Omental fat pad (tissue), 4 donors: ENCODE results near the gene HCAR1. TPM values are rescaled to one million over a fixed set of nuclear protein-coding genes. Genes with fewer than 3 reads are reported as not detected.
"Not testable (repeated sequence)": the region's sequence is repeated elsewhere in the genome, so short reads cannot be mapped to it uniquely, and the experiment has no call there.

Source experiments
- ATAC-seq: fragments of 150-250 bp; one replicate; pipeline ENCODE4 v1.9.1; 2016; ENCODE audit warnings: mild to moderate bottlenecking, moderate library complexity; ENCODE audit not compliant: low FRiP score
- DNase-seq: peaks from one replicate; pipeline ENCODE4 v3.0.0-alpha.2; 2019; ENCODE audit warnings: low spot score
- total RNA-seq, 4 donors: library from RNA; depleted of rRNA; stranded (reverse); fragments of >200 nt; gene quantifications; one replicate each; pipeline ENCODE4 v1.1.0, GENCODE V29; 2016
- TF ChIP-seq, protein P1 (sequence below), 3 donors: fragments of 450-650 bp; IDR thresholded peaks; one replicate each; pipeline ENCODE4 v1.5.1; 2016 to 2017; ENCODE audit warnings: antibody characterized with exemption in 3 of 3, mild to moderate bottlenecking in 3 of 3, moderate library complexity in 2 of 3

The HCAR1 gene
- total RNA-seq, 4 donors from 2014 or later: 4.2 to 17.3 (median 9.9) TPM

DNA sequence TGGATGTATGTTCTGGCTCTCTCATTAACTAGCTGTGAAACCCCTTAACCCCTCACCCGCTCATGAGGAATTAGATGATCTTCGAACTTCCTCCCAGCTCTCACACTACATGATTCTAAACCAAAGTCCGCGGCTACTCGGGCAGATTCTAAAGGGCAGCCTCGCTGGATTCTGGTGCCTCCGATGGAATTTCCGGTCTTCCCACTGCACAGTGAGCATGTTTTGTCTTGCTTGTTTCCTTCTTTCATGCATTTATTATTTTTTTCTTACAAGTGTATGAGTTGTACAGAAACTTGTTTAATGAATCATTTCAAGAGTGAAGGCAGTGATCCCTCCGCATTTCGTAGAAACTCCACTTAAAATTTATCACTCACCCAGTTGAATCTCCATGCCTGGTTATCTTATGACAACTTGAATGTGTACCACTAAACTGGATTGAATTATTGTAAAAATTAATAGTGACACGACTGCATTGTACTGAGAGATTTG is 9.5 kb downstream of the HCAR1 start:
- no peak for ATAC-seq
- TF ChIP-seq, protein P1, sequence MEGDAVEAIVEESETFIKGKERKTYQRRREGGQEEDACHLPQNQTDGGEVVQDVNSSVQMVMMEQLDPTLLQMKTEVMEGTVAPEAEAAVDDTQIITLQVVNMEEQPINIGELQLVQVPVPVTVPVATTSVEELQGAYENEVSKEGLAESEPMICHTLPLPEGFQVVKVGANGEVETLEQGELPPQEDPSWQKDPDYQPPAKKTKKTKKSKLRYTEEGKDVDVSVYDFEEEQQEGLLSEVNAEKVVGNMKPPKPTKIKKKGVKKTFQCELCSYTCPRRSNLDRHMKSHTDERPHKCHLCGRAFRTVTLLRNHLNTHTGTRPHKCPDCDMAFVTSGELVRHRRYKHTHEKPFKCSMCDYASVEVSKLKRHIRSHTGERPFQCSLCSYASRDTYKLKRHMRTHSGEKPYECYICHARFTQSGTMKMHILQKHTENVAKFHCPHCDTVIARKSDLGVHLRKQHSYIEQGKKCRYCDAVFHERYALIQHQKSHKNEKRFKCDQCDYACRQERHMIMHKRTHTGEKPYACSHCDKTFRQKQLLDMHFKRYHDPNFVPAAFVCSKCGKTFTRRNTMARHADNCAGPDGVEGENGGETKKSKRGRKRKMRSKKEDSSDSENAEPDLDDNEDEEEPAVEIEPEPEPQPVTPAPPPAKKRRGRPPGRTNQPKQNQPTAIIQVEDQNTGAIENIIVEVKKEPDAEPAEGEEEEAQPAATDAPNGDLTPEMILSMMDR (IDR thresholded peaks at IDR 0.05): no peak
- DNase-seq: no peak

DNA sequence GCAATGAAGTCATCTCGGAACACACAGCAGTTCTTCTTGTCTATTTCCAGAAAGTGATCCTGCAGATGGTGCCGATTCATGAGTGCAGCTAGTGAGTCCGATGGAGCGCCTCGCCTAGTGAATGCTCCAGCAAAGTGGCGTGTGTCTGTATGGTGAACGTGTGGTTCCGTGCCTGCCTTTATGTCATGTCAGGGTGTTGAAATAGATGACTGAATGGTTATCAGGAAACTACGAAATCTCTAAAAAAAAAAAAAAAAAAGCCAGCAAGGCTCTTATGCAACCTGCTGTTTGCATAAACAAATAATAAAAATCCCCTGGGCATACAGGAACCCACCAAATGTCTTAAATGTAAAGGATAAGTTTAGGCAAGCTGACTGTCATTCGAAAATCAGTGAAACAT is 14.0 kb downstream of the HCAR1 start, which contains the start of gene HCAR3:
HCAR3 (minus strand) TSS at position 154 of the 400 bp plus-strand sequence; CDS start at position 80, 74 bp downstream.
- ATAC-seq, DNase-seq: not testable (repeated sequence)

DNA sequence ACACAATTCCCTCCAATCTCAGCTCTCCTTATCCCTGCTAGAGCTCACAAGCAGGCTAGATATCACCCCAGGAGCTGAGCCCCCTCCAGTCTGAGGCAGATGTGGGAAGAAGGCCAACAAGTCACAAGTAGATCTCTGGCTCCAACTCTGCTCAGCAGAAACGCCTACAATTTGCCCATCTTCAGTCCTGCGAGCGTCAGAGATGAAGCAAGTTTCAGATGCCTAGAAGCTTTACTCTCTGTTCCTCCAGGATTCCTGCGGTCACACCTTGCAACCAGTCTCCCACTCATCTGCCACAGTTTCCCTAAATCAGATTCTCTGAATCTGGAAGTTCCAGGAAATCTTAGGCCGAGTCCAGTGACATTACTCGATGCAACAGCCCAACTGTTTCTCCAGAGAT is 15.4 kb downstream of the HCAR1 start:
- ATAC-seq: not testable (repeated sequence)

DNA sequence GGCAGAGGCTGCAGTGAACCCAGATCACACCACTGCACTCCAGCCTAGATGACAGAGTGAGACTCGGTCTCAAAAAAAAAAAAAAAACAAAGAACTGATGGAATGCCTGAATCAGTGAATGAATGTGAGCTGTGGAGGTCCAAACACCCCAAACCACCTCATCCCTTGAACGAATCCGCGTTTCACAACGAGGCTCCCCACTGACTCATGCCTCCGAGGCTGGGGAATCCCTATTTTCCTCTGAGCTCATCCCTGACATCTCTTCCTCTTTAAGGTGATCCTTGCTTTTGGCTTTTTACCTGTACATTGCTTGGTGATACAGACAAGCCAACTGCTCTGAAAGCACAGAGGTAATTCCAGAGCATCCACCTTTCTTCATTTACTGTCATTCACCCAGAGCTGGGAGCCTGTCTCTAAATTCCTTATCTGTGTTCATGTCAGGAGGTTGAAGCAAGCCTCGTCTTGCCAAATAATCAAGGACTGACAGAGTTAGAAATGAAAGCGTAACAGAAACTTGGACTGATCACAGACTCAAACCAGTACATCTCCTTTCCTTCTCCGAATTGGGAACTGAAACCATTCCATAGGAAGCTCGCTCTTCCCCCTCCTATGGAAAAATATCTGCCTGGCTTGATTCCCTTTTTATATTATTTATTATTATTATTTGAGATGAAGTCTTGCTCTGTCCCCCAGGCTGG is 17.0 kb downstream of the HCAR1 start:
- ATAC-seq: peak; percentile 91

More for the DNA sequence above, 15.4 kb downstream of the HCAR1 start:
- not testable (repeated sequence) for DNase-seq

DNA sequence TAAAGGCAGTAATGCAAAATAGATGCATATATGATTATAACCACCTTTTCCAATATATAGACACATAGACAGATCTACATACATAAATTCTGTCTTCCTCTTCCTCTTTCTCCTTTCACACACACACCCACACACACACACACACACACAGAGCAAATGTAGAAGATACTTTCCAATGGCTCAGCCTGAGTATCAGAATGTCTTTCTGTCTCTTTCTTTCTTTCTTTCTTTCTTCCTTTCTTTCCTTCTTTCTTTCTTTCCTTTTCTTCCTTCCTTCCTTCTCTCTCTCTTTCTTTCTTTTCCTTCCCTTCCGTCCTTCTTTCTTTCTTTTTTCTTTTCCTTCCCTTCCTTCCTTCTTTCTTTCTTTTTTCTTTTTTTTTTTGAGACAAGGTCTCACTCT is 19.4 kb downstream of the HCAR1 start:
- not testable (repeated sequence) for ATAC-seq, DNase-seq

More for the DNA sequence above, 17.0 kb downstream of the HCAR1 start:
- DNase-seq: not testable (repeated sequence)

DNA sequence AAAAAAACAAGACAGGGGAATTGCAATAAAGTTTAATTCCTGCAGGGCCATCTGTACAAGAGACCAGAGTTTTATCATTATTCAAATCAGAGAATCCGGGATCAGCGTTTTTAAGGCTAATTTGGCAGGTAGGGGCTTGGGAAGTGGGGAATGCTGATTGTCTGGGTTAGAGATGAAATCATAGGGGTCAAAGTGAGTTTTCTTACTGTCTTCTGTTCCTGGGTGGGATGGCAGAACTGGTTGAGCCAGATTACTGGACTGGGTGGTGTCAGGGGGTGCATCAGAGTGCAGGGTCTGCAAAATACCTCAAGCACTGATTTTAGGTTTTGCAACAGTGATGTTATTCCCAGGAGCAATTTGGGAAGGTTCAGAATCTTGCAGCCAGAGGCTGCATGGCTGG is 20.3 kb downstream of the HCAR1 start:
- not testable (repeated sequence) for DNase-seq, ATAC-seq

DNA sequence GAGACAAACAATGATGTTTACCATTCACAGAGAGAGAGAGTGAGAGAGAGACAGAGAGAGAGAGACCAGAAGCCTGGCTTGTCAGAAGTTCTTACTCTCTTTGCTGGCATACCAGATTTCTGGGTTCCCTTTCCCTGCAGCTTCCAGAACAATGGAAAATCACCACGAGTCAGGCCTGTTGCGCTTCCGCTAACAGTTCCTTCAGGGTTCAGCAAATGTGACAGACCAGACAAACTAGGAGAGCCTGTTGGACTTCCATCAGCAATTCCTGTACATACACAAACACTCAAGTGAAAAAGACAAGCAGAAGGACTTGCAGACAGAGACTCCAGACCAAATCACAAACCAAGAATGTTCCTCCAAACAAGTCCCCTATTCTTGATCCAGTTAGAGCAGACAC is 21.4 kb downstream of the HCAR1 start:
- ATAC-seq, DNase-seq: not testable (repeated sequence)

DNA sequence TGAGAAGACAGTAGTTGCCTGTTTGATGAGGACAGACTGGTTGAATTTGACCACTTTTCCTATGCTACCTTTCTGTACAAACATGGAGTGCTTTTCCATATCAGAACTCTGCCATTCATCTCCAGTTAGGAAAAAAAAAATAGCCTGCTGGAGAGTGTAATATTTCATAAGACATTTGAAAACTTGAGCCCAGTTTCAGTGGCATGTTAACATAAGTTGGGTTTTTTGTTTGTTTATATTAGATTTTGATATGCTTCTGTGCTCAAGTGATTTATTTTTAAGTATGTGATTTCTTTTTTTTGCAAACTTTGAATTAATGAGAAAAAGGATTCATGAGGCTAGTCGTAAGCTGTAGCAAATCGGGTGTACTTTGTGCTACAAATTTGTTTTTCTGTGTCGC is 26.8 kb downstream of the HCAR1 start:
- not testable (repeated sequence) for ATAC-seq, DNase-seq

DNA sequence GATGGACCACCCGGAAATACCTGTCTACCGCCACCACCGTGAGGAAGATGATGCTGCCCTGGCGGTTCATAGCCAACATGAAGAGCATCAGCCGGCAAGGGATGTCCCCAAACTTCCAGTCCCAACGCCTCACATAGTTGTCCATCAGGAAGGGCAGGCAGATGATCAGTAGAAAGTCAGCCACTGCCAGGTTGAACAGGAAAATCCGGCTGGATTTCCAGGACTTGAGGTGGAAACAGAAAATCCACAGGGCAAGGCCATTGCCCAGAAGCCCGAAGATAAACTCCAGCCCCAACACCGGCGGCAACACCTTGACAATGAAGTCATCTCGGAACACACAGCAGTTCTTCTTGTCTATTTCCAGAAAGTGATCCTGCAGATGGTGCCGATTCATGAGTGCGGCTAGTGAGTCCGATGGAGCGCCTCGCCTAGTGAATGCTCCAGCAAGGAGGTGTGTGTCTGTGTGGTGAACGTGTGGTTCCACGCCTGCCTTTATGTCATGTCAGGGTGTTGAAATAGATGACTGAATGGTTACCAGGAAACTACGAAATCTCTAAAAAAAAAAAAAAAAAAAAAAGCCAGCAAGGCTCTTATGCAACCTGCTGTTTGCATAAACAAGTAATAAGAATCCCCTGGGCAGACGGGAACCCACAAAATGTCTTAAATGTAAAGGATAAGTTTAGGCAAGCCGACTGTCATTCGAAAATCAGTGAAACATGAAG is 27.6 kb downstream of the HCAR1 start, which contains the start of gene HCAR2:
HCAR2 (minus strand) TSS at position 468 of the 722 bp plus-strand sequence; CDS start at position 394, 74 bp downstream.
- not testable (repeated sequence) for ATAC-seq, DNase-seq

DNA sequence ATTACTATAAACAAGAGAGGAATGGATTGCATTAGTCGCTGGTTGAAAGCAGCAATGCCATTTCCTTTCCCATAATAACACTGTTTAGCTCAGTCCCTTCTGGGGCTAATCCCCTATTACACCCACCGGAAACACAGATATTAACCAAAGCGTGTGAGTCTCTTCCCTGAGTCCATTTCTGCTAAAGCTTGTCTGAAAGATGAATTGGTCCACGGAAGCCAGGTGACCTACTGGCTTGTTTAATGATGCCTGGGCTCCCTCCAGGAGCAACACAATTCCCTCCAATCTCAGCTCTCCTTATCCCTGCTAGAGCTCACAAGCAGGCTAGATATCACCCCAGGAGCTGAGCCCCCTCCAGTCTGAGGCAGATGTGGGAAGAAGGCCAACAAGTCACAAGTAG is 29.2 kb downstream of the HCAR1 start:
- not testable (repeated sequence) for DNase-seq, ATAC-seq

DNA sequence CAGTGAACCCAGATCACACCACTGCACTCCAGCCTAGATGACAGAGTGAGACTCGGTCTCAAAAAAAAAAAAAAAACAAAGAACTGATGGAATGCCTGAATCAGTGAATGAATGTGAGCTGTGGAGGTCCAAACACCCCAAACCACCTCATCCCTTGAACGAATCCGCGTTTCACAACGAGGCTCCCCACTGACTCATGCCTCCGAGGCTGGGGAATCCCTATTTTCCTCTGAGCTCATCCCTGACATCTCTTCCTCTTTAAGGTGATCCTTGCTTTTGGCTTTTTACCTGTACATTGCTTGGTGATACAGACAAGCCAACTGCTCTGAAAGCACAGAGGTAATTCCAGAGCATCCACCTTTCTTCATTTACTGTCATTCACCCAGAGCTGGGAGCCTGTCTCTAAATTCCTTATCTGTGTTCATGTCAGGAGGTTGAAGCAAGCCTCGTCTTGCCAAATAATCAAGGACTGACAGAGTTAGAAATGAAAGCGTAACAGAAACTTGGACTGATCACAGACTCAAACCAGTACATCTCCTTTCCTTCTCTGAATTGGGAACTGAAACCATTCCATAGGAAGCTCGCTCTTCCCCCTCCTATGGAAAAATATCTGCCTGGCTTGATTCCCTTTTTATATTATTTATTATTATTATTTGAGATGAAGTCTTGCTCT is 30.5 kb downstream of the HCAR1 start:
- ATAC-seq: peak; percentile 92
- not testable (repeated sequence) for DNase-seq

DNA sequence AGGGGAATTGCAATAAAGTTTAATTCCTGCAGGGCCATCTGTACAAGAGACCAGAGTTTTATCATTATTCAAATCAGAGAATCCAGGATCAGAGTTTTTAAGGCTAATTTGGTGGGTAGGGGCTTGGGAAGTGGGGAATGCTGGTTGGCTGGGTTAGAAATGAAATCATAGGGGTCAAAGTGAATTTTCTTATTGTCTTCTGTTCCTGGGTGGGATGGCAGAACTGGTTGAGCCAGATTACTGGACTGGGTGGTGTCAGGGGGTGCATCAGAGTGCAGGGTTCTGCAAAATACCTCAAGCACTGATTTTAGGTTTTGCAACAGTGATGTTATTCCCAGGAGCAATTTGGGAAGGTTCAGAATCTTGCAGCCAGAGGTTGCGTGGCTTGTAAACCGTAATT is 33.7 kb downstream of the HCAR1 start:
- DNase-seq, ATAC-seq: not testable (repeated sequence)

DNA sequence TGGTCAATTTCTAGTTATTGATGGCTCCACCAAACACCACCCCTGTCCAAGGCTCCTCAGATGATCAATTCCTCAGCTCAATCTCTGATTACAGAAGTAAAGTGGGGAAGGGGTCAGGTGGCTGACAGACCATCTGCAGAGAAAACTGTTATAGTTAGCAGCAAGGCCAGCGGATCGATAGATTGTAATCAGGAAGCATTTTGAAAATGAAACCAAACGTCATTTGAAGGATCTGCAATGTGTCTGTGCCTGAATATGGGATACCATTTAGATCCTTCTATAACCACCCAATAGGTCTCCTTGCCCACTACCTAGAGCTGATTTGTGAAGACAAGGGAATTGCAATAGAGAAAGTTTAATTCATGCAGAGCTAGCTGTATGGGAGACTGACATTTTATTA is 39.1 kb downstream of the HCAR1 start:
- ATAC-seq (no peak), DNase-seq (no peak)
- TF ChIP-seq, protein P1 (IDR thresholded peaks at IDR 0.05): no peak
